GM13976 (cell line): ENCODE measurements around the gene ATP5MK.

Experiments
- DNase-seq: peaks from one replicate; pipeline ENCODE4 v3.0.0; 2012; ENCODE audit warnings: low spot score
- in situ Hi-C: fragments of 300-500 bp; cut with MboI; formaldehyde crosslinking; loops from one replicate; pipeline ENCODE4 v1.12.0; 2022; ENCODE audit warnings: low sequenced_read_pairs, mixed read lengths, inconsistent platforms; ENCODE audit not compliant: unreplicated experiment
- TF ChIP-seq, protein P1 (sequence below): IDR thresholded peaks from 2 replicates; pipeline ENCODE4 v1.5.1; 2012; ENCODE audit warnings: borderline replicate concordance, mild to moderate bottlenecking; ENCODE audit not compliant: insufficient read depth; ENCODE audit errors: extremely low read depth, missing control alignments, control extremely low read depth

Gene ATP5MK

DNA sequence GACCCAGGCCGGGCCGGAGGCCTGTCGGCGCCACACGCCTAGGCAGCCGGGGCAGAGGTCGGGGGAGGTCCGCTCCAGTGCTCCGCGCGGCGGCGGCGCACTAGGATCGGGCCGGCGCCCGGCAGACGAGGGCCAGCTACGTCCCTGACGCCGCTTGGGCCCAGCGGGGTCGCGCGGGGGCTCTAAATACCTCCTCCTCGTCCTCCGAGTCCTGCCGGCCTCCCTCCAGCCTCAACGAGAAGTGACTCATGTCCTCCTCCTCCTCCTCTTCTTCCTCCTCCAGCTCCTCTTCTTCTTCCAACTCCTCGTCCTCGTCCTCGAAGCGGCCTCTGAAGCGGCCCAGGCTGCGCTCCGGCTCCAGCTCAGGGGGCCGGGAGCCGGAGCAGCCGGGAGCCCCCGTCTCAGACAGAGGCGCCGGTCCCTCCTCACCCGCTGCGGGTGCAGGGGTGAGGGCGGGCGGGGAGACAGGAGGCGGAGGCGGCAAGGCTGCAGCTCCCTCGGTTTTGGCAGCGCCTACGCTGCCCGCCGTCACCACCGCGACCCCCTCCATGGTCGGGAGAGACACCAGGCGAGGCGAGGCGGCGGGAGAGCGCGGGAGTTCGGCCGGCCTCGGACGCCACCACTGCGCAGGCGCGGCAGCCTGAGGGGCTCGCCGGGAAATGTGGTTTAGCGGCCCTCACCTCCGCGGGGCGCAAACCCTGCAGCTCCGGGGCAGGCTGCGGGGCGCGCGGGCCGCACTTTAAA lies 45.6 kb downstream of the ATP5MK start, which contains the start of gene PCGF6:
Gene PCGF6 (minus strand): TSS at position 624 of the 744 bp plus-strand sequence. CDS start 74 bp downstream, at position 550.
- DNase-seq, result peak; percentile 95
- TF ChIP-seq, protein P1, sequence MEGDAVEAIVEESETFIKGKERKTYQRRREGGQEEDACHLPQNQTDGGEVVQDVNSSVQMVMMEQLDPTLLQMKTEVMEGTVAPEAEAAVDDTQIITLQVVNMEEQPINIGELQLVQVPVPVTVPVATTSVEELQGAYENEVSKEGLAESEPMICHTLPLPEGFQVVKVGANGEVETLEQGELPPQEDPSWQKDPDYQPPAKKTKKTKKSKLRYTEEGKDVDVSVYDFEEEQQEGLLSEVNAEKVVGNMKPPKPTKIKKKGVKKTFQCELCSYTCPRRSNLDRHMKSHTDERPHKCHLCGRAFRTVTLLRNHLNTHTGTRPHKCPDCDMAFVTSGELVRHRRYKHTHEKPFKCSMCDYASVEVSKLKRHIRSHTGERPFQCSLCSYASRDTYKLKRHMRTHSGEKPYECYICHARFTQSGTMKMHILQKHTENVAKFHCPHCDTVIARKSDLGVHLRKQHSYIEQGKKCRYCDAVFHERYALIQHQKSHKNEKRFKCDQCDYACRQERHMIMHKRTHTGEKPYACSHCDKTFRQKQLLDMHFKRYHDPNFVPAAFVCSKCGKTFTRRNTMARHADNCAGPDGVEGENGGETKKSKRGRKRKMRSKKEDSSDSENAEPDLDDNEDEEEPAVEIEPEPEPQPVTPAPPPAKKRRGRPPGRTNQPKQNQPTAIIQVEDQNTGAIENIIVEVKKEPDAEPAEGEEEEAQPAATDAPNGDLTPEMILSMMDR, result no peak
- in situ Hi-C loops, result no loop called here

DNA sequence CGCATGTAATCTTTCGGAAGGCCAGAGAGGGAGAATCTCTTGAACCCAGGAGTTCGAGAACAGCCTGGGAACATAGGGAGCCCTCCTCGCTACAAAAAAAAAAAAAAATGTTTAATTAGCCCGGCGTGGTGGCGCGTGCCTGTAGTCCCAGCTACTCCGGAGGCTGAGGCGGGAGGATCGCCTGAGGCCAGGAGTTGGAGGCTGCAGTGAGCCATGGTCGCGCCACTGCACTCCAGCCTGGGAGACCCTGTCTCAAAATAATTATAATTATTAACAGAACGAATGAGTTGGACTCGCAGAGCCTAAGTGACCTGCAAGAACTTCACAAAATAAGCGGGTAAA lies 46.1 kb downstream of the ATP5MK start:
- TF ChIP-seq, protein P1, result no peak
- no peak for DNase-seq
- in situ Hi-C loops, result no loop called here
